ENCODE results near the gene PPFIA1.
"Not testable (repeated sequence)": the region's sequence is repeated elsewhere in the genome, so short reads cannot be mapped to it uniquely, and the experiment has no call there.

PPFIA1 gene

DNA sequence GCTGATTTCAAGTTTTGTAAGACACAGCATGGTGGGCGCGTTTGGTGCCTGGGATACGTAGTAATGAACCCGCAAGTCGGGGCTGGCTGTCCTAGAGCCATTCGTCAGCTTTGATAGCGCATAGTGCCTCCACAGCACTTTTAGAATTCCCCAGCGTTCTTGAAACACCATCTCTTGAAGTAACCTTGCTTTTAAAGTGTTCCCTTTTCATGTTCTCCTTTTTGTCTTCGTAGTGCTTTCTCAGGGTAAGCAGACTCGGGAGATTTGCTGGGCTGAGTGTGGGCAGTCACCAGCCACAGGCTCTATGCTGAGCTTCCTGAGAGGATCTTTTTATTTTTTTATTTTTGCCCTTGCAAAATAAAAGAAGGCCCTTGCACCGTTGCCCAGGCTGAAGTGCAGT lies 88.3 kb downstream of the PPFIA1 start:
- no peak for DNase-seq (ENCODE audit: low read depth in 2 of 2)

DNA sequence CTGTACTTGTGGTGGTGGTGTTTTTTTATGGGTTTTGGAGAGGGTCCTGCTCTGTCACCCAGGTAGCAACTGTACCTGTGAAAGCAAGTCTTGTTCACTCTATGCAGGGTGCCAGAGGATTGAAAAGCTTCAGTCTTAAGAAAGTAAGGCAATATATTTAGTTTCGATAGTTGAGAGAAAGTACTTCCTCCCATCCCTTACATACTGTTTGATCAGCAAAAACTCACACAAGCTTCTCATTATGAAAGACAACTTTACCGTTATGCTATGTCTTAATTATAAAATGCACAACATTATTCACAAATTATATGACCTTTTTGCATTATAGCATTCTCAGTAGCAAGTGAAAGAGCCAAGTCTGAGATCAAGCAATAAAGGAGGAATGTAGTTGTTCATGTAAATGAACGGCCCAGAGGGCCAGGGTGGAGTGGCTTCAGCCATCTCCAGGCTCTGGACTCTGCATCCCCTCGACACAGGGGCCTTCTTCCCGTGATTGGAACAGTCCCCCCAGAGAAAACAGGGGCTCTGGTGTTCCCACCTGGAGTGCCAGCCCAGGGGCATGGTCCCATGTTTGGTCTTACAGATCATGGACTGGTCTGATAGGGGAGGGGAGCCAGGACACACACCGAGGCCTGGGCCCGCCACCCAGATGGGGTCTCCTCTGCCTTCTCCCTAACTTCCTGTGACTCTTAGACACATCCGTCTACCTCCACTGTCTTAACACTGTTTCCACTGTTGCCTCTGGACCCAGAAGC lies 89.1 kb downstream of the PPFIA1 start:
- no peak for DNase-seq (ENCODE audit: low read depth in 2 of 2)

DNA sequence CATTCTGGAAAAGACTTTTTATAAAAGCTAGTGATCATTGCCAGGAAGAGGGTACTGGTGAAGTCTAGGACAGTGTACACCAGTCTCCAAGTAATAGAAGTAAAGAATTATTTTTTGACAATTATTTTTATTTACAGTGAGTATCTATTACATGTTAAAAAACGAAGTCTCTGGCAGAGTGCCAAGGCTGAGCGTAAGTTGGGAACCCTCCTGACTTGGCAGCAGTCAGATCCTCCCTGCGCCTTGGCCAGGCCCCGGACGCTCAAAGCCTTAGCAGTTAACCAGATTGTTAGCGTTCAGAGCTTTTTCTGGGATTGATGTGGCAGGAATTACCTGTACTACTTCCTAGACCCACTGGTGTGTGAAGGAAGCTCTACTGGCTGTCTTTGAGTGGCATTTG lies 89.7 kb downstream of the PPFIA1 start:
- no peak for DNase-seq (ENCODE audit: low read depth in 2 of 2)

DNA sequence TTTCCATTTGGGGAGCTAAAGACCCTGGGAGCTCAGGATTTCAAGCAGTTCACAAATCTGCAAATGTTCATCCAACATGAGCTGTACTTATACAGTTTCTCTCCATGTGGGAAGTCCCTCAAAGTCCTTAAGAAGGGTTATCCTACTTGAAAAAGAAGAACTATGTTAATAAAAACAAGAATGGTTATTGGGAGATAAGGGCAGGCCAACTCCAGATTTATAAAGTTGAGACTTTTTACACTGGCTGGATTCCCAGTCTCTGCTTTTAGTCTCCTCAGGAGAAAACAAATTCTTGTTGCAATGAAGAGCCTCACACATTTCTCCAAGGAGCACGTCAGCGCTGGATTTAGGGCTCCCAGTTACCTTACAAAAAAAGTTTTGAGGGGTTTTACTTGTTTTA lies 93.7 kb downstream of the PPFIA1 start:
- no peak for DNase-seq (ENCODE audit: low read depth in 2 of 2)

DNA sequence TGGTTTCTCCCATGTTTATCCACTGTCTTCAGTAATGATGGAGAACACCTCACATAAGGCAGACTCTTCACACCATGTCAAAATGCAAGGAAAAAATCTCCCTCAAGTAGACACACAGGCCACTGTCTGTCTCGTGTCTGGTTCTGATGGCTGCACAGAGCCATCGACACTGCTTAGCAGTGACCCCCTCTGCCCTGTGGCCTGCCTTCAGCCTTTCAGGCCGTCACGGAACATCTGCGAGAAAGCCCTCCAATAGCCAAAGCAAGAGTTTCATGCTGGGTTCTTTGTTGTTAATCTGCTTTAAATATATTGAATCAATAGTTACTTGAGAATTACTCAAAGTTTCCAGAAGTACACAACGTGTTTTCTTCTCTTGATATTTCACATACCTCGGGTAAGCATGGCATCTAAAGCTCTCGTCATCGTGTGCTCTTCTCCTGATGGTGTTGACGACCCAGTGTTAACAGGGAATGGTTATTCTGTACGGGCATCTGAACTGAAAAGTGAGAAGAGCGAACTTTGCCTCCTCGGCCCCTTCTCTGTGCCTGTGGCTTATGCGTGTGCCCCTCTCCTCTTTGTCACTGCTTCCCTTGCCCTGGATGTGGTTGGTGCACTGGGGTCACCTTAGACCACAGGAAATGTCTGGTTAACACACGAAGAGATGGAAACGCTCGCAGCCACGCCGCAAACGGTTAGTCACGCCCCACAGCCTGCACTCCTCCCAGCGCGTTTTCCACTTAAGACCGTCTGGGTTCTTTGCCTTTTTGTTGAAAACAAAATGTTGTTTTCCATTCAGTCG lies 94.5 kb downstream of the PPFIA1 start:
- DNase-seq (ENCODE audit: low read depth in 2 of 2), result peak; percentile 53

DNA sequence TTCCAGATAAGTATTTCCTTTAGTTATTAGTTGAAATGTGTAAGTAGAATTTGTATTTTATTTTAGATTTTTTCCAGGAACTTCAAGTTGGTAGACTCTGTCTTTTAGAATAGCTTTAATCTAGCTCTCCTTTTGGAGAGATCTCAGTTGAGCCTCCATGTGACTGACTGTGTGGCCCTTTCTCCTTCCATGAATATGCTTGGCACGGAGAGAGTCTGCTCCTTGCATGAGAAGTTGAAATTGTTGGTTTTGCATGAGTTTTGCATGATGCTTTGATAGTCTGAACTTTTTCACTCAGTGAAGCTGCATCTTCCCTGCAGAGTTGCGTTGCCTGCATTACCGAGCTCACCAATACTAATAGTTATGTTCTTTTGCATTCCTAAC lies 95.0 kb downstream of the PPFIA1 start:
- DNase-seq (ENCODE audit: low read depth in 2 of 2), result no peak

DNA sequence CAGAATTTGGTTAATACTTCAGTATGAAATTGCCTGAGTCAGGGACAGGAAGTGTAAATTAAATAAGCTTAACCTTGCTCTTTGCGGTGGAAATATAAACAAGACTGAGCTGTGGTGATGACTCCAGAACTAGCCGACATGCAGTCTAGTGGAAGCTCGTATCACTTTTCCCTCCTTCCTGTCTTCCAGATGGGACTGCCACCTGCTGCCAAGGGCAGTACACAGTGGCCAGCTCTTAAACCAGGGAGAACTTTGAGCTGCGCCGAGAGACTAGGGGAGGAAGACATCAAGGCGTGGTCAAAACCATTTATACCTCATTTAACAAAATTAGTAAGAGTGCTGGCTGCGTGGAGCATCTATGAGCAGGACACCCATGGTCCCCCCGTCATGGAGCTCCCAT lies 96.6 kb downstream of the PPFIA1 start:
- no peak for DNase-seq (ENCODE audit: low read depth in 2 of 2)

DNA sequence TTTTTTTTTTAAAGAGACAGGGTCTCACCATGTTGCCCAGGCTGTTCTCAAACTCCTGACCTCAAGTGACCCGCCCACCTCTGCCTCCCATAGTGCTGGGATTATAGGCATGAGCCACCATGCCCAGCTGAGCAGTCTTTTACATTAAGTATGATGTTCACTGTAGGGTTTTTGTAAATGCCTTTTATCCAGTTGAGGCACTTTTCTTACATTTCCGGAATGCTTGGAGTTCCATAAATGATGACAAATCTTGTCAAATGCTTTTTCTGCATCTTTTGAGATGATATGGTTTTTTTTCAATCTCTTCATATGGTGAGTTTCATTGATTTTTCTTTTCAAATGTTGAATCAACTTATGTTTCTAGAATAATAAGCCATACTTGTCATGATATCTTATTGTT lies 98.5 kb downstream of the PPFIA1 start:
- no peak for DNase-seq (ENCODE audit: low read depth in 2 of 2)

DNA sequence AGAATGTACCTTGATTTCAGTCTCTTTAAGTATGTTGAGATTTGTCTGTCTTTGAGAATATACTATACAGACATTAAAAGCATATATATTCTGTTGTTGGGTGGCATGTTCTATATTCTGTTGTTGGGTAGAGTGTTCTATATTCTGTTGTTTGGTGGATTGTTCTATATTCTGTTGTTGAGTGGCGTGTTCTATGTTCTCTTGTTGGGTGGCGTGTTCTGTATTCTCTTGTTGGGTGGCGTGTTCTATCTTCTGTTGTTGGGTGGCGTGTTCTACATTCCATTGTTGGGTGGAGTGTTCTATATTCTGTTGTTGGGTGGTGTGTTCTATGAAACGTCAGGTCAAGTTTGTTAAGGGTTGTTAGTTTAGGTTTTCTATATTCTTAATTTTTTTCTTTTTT lies 100.8 kb downstream of the PPFIA1 start:
- no peak for DNase-seq (ENCODE audit: low read depth in 2 of 2)

DNA sequence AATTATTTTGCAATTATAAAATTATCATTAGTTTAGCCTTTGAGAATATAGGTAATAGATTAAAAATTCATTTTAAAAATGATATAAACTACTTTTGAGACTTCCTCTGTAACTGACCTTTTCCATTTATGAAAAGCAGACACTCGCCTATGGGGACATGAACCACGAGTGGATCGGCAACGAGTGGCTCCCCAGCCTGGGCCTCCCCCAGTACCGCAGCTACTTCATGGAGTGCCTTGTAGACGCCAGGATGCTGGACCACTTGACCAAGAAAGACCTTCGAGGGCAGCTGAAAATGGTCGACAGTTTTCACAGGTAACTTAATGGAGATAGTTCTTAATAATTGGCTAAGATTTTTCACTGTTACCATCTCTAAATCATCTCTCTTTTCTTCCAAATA lies 101.6 kb downstream of the PPFIA1 start:
- no peak for DNase-seq (ENCODE audit: low read depth in 2 of 2)

DNA sequence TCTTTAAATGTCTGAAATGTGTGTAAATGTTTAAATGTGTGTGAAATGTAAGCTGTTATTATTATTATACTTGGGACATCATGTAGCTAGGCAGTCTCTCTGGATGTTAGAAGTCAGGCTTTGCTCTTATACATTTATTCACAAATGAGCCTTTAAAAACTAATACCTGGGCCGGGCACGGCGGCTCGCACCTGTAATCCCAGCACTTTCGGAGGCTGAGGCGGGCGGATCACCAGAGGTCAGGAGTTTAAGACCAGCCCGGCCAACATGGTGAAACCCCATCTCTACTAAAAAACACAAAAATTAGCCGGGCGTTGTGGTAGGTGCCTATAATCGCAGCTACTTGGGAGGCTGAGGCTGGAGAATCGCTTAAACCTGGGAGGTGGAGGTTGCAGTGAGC lies 106.1 kb downstream of the PPFIA1 start:
- DNase-seq (ENCODE audit: low read depth in 2 of 2), result no peak

DNA sequence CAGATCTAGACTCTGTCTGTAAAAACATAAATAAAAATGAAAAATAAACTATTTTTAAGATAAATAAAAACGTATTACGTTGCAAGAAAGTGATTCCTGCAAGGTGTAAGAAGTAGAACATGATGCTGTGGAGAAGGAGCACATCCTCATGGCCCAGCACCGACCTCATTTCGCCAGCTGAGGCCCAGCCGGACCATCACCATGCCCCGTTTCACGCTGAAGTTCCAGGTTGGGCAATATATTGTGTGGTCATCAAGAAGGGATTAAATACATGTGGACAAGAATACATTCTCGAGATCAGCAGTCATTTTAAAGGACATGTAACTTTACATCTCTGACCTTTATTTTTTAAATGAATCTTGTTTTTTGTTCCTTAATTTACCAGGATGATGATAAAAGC lies 107.2 kb downstream of the PPFIA1 start:
- DNase-seq (ENCODE audit: low read depth in 2 of 2), result no peak

DNA sequence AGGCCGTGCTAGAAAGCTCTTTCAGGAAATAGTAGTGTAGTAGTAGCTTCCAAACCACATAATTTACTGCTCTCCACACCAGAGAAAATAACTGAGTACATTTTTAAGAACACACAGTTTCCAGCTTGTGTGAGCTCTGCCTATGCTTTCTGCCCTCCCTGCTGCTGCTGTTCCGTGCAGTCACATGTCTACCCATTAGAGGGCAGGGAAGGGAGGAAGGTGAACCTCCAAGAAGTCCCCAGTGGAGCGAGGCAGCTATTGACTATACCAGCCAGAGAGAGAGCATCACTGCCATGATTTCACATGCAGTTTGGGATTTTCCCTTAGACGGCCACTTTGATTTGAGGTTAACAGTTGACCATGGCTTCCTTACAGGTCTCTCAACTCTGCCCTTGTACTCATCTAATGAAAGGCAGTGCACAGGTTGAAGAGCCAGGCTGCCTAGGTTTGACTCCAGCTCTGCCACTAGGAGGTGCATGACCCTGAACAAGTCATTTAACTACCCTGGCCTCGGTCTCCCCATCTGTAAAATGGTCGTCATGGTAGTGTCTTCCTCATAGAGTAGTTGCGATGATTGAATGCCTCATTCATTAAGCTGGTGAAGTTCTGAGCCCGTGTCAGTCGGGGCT lies 108.1 kb downstream of the PPFIA1 start:
- no peak for DNase-seq (ENCODE audit: low read depth in 2 of 2)

DNA sequence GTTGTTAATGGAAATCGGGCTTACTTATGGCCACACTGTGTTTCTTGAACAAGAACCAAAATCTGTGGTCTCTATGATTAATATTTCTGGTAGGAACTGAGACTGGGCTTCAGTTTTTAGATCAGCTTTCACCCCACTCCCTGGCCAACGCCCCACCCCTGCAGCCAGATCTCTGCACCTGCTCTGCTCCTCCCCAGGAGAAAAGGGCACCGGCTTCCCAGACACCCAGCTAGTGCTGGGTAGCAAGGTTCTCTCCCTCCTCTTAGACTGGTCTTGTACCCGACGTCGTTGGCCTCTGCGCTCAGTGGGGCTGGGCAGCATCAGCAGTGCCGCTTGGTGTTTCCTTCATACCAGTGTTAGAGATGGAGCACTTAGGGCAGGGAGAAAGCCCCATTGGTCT lies 110.9 kb downstream of the PPFIA1 start:
- no peak for DNase-seq (ENCODE audit: low read depth in 2 of 2)

DNA sequence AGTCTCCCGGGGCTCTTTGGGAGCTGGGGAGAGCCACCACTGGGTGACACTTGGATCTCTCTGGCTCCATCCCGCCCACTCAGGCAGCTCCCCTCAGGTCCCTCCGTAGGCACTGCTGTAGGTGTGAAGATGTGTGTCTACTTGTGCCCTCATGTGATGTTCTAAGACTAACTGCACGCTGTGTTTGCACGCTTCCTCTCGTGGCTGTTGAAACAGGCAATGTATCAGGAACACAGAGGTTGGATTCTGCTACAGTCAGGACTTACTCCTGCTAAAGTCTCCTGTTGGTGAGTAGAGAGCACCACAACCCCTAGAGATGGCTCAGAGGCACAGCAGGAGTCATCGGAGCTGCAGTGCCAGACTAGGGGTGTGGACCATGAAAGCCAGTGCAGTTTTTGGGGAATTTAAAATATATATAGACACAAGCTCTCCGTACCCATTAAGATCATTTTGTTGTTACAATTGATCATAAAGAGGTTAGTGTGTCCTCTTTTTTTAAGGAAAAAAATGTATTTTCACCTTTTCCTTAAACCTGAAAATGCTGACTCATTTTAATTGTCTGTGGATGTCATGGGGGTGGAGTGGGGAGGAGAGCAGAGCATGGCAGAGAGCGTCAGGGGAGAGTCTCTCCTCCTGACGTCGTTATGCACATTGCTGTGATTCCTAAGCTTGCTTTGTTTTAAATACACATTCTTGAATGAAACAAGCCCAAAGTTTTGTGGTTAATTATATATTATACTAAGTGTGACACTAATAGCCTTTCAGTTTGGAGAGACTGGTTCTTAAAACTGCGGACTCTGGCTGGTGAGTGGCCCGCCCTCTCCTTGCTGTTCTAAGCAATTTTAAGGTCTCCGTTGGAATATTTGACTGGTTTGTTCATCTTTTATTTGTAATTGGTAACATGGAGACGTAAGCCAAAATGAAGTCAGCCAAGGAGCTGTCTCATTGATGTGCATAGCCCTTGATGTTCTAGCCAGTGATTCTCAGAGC lies 111.7 kb downstream of the PPFIA1 start:
- DNase-seq (ENCODE audit: low read depth in 2 of 2), result no peak

DNA sequence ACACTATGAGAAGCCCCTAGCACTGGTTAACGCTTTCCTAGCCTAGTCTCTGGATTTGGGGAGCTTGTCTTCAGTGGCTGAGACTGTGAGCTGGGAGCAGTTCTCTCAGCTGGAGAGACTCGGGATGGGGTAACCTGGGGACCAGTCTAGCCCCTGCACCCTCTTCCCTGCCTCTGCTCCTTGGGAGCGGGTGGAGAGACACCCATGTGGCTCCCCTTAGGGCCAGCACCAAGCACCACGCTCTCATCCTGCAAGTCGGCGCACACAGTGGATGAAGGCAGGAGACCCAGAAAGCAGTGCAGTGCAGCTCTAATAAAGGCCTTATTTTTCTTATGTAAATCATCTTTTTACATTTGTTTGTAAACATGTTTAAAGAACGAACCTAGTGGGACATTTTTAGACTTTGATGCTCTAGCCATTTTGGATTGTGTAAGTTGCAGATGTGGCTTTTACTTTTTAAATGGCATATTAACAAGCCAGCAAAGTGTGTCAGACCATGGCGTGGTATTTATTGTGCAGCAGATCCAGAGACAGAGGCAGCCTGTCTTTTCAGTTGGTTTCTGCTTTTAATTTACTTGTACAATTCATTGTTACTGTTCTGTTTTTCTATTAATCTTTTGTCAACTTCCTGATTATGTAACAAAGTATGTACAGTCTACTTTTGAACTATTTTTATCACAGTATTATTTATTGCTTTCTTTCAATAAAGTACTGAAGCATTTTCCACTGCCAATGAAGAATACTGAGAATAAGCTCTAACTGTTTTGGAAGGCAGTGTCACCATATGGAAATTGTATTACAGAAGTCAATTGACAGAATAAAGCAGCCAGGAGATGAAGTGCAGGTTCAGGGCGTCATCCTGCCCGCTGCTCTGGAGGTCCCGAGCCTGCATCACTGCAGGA lies 113.4 kb downstream of the PPFIA1 start:
- no peak for DNase-seq (ENCODE audit: low read depth in 2 of 2)

DNA sequence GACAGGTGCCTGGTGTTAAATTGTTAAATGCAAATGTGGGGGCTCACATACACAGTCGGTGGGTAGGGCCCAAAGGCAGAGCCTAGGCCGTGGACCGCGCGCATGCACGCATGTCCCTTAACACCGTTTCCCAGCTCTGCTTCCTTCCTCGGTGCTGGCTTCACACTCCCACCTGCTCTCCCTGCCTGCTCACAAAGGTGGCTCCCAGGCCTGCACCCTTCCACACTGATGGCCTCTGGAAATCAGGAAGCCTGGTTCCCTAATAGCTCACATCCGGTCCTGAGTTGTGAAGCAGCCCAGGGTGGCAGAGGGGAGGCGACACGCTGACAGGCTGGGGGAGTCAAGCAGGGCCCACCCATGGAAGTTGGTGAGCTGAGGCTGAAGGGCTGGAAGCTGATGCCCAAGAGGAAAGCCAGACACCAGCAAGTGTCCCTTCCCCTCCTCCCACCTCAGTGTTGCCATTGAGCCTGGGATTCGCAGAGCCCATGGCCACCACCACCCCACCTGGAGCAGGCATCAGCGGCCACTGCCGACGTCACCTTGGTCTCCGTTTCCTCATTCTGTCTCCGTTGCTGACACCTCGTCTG lies 114.2 kb downstream of the PPFIA1 start:
- no peak for DNase-seq (ENCODE audit: low read depth in 2 of 2)

DNA sequence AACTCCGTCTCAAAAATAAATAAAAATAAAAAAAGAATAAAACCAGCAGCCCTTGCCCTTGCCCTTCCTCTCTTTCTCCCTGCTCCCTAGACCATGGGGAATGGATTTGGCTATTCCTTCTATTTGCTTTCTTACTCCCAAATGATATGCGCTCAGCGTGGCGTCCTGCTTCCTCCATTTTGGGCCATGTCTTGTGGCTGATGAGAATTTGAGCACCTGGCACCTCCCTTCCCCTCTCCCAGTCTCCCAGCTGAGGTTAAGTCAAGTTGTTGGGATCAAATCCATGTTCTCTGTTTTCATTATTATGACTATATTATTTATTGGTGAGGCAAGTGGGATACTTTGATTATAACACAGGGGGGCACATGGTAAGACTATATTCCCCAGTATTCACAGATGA lies 117.1 kb downstream of the PPFIA1 start:
- DNase-seq (ENCODE audit: low read depth in 2 of 2), result no peak

DNA sequence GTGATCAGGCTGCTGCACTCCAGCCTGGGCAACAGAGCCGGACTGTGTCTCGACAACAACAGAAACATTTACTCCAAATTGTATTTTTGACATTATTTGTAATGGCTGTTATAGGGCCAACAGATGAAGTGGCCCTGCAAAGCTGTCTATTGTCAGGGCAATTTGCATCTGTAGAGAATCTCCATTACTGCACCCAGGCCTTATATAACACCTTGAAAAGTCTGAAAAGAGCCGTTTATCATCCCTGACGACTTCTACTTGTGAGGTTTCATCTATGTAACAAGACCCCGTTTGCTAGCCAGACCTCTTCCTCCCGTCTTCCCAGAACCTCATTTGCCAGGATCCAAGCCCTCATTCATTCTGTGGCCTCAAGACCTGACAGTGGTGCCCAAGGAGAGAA lies 118.7 kb downstream of the PPFIA1 start:
- DNase-seq (ENCODE audit: low read depth in 2 of 2), result no peak

DNA sequence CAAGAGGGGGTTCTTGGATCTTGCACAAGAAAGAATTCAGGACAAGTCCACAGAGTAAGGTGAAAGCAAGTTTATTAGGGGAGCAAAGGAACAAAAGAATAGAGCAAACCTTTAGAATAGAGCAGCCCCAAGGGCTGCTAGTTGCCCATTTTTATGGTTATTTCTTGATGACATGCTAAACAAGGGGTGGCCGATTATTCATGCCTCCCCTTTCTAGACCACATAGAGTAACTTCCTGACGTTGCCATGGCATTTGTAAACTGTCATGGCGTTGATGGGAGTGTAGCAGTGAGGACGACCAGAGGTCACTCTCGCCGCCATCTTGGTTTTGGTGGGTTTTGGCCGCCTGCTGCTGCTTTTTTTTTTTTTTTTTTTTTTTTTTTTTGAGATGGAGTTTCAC lies 120.4 kb downstream of the PPFIA1 start:
- not testable (repeated sequence) for DNase-seq (ENCODE audit: low read depth in 2 of 2)

Data from activated CD8-positive, alpha-beta memory T cell treated with anti-CD3 and anti-CD28 coated beads for 4 hours (primary cell).